Urinary bladder (tissue), 4 donors: Measurements from ENCODE around the gene NAALADL2. TPM values are rescaled to one million over a fixed set of nuclear protein-coding genes. Genes with fewer than 3 reads are reported as not detected.

Experiments
- DNase-seq: peaks from one replicate; pipeline ENCODE4 v3.0.0-alpha.2; 2015; ENCODE audit errors: extremely low spot score
- H3K27ac ChIP-seq: one replicate; pipeline ENCODE4 v1.5.1; 2013; ENCODE audit warnings: low read depth, mild to moderate bottlenecking, moderate library complexity
- H3K36me3 ChIP-seq: one replicate; pipeline ENCODE4 v1.6.1; 2013; ENCODE audit warnings: mild to moderate bottlenecking, moderate library complexity; ENCODE audit not compliant: insufficient read depth
- H3K4me1 ChIP-seq: one replicate; pipeline ENCODE4 v1.6.1; 2013; ENCODE audit warnings: mild to moderate bottlenecking, moderate library complexity; ENCODE audit not compliant: insufficient read depth
- H3K4me3 ChIP-seq: one replicate; pipeline ENCODE4 v1.5.1; 2013; ENCODE audit warnings: low read depth, low read length
- WGBS: extraction: QIAGEN DNeasy Blood & Tissue Kit; methylation state at CpG from one replicate; pipeline ENCODE4 v1.1.7; 2013; 5-methylcytosine and 5-hydroxymethylcytosine counted together
- polyA plus RNA-seq: library from polyadenylated mRNA; stranded (reverse); fragments of 200-250 nt; gene quantifications from one replicate; pipeline ENCODE4 v1.2.3, GENCODE V29; 2013
- total RNA-seq: library from RNA; depleted of rRNA; stranded (reverse); fragments of >200 nt; gene quantifications from one replicate; pipeline ENCODE4 v1.2.3, GENCODE V29; 2014
- donor health status: healthy with polysubstance abuse.
- donor health status: healthy.

The NAALADL2 gene
- total and polyA plus RNA-seq, 2 donors: 4.2 to 77.5 TPM

DNA sequence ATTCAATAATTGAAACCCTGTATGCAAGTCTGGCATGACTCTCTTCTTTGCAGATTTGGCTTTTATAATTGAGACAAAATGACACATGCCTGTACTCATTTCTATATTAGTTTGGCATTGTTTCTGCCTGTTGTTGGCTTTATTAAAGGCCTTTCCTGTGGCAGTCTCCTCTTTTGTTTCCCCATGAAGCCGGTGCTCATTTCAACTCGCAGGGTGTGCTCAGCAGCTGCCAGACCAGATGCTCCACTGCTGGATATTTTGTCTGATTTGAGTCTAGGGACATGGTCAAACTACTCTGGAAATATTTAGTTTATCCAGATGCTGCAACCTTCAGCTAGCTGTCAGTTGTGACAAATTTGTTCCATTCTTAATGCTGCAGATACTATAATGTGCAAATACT lies 445.3 kb downstream of the NAALADL2 start:
- Histone ChIP-seq H3K27ac (no peak overlapping the region), H3K4me3 (no peak overlapping the region), H3K36me3 (no peaks in the 10 kb centered on the region), H3K4me1 (no peaks in the 10 kb centered on the region)
- no peak for DNase-seq
- WGBS: 58% methylated on average over 2 of the region's 2 CpGs

DNA sequence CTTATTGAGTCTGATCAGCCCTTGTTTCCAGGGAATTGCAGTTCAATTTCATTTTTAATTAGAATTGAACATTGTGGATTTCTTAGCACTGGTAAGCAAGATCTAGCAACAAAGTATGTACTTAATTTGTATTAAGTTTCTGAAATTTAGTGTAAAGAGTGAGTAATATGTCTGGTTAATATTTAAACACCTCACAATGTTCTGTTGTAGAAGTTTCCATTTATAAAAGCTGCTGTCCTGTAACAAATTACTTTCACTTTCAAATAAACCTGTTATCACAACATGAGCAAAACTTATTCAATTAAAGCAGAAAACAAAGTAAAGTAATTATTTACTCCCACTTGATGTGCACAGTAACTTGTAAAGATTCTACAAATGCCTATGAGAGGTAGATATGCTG lies 448.5 kb downstream of the NAALADL2 start:
- no peaks in the 10 kb centered on the region for H3K36me3 ChIP-seq
- no peak overlapping the region for H3K4me3 ChIP-seq
- no peak overlapping the region for H3K27ac ChIP-seq
- H3K4me1 ChIP-seq: no peaks in the 10 kb centered on the region
- DNase-seq: no peak

- 85% methylated on average over 6 of the region's 6 CpGs for WGBS
- H3K27ac ChIP-seq: no peak overlapping the region
- no peaks in the 10 kb centered on the region for H3K4me1 ChIP-seq
- no peak for DNase-seq
- no peak overlapping the region for H3K4me3 ChIP-seq
- no peaks in the 10 kb centered on the region for H3K36me3 ChIP-seq
Measured at GRCh38 chr3:175308097-175308496, 449.0 kb downstream of the NAALADL2 start.

GRCh38 chr3:175310046-175310445 lies 450.9 kb downstream of the NAALADL2 start:
- H3K4me1 ChIP-seq: no peaks in the 10 kb centered on the region
- H3K4me3 ChIP-seq: no peak overlapping the region
- H3K27ac ChIP-seq: no peak overlapping the region
- no peak for DNase-seq
- H3K36me3 ChIP-seq: no peaks in the 10 kb centered on the region
- WGBS: 96% methylated on average over 2 of the region's 2 CpGs

GRCh38 chr3:175311404-175311803 lies 452.3 kb downstream of the NAALADL2 start:
- Histone ChIP-seq H3K4me1 (no peaks in the 10 kb centered on the region), H3K36me3 (no peaks in the 10 kb centered on the region), H3K4me3 (no peak overlapping the region), H3K27ac (no peak overlapping the region)
- DNase-seq: no peak
- 94% methylated on average over 1 of the region's 1 CpG for WGBS

- H3K36me3 ChIP-seq: no peaks in the 10 kb centered on the region
- H3K4me3 ChIP-seq: no peak overlapping the region
- no peaks in the 10 kb centered on the region for H3K4me1 ChIP-seq
- DNase-seq: no peak
- 69% methylated on average over 3 of the region's 3 CpGs for WGBS
- no peak overlapping the region for H3K27ac ChIP-seq
Measured at GRCh38 chr3:175311946-175312345, 452.8 kb downstream of the NAALADL2 start.

GRCh38 chr3:175312791-175313190 lies 453.7 kb downstream of the NAALADL2 start:
- Histone ChIP-seq H3K36me3 (no peaks in the 10 kb centered on the region), H3K27ac (no peak overlapping the region), H3K4me1 (no peaks in the 10 kb centered on the region), H3K4me3 (no peak overlapping the region)
- WGBS: 85% methylated on average over 4 of the region's 4 CpGs
- no peak for DNase-seq

DNA sequence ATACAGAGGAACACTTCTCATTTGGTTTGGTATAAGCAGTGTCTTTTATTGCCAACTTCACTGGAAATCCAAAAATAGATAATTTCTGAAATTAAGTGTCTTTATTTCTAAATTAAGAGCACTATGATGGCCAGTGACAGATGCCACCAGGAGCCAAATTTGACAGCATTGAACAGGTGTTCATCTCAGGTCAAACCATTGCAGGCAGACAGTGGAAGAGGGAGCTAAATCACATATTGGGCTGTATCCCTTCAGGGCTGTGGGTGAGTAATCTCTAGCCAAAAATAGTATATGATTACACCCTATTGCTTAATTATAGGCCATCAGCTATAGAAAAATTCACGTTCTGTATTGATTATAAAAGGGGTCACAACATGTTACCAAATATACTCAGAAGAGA lies 457.7 kb downstream of the NAALADL2 start:
- no peak overlapping the region for H3K4me3 ChIP-seq
- no peaks in the 10 kb centered on the region for H3K4me1 ChIP-seq
- no peak for DNase-seq
- no peak overlapping the region for H3K27ac ChIP-seq
- no peaks in the 10 kb centered on the region for H3K36me3 ChIP-seq
- 83% methylated on average over 1 of the region's 1 CpG for WGBS

GRCh38 chr3:175325440-175325839 lies 466.3 kb downstream of the NAALADL2 start:
- WGBS: 79% methylated on average over 1 of the region's 1 CpG
- no peak for DNase-seq
- no peak overlapping the region for H3K27ac ChIP-seq
- no peaks in the 10 kb centered on the region for H3K4me1 ChIP-seq
- no peaks in the 10 kb centered on the region for H3K36me3 ChIP-seq
- H3K4me3 ChIP-seq: no peak overlapping the region

DNA sequence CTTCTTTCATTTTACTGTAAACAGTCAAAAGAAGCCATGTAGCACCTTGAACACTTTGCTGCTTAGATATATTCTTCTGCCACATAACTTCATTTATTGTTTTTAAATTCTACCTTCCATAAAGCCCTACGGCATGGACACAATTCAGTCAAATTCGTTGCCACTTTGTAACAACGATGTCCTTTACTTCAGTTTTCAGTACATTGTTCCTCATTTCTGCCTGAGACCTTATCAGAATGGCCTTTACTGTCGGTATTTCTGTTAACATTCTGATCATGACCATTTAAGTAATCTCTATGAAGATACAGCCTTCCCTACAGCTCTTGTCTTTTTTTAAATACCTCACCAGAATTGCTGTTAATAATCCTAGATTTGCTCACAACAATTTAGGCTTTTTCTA lies 466.9 kb downstream of the NAALADL2 start:
- Histone ChIP-seq H3K27ac (no peak overlapping the region), H3K4me1 (no peaks in the 10 kb centered on the region), H3K4me3 (no peak overlapping the region), H3K36me3 (no peaks in the 10 kb centered on the region)
- WGBS: 87% methylated on average over 4 of the region's 4 CpGs
- no peak for DNase-seq

- no peaks in the 10 kb centered on the region for H3K36me3 ChIP-seq
- H3K4me1 ChIP-seq: no peaks in the 10 kb centered on the region
- 93% methylated on average over 2 of the region's 2 CpGs for WGBS
- no peak overlapping the region for H3K27ac ChIP-seq
- DNase-seq: no peak
- H3K4me3 ChIP-seq: no peak overlapping the region
Measured at GRCh38 chr3:175329373-175329772, 470.2 kb downstream of the NAALADL2 start.

- Histone ChIP-seq H3K4me1 (no peaks in the 10 kb centered on the region), H3K4me3 (no peak overlapping the region), H3K36me3 (no peaks in the 10 kb centered on the region), H3K27ac (no peak overlapping the region)
- no peak for DNase-seq
- WGBS: 37% methylated on average over 2 of the region's 2 CpGs
Measured at GRCh38 chr3:175335229-175335628, 476.1 kb downstream of the NAALADL2 start.

- no peak overlapping the region for H3K27ac ChIP-seq
- no peak overlapping the region for H3K4me3 ChIP-seq
- WGBS: 94% methylated on average over 2 of the region's 2 CpGs
- no peaks in the 10 kb centered on the region for H3K36me3 ChIP-seq
- no peaks in the 10 kb centered on the region for H3K4me1 ChIP-seq
- no peak for DNase-seq
Measured at GRCh38 chr3:175336406-175337133, 477.4 kb downstream of the NAALADL2 start.

DNA sequence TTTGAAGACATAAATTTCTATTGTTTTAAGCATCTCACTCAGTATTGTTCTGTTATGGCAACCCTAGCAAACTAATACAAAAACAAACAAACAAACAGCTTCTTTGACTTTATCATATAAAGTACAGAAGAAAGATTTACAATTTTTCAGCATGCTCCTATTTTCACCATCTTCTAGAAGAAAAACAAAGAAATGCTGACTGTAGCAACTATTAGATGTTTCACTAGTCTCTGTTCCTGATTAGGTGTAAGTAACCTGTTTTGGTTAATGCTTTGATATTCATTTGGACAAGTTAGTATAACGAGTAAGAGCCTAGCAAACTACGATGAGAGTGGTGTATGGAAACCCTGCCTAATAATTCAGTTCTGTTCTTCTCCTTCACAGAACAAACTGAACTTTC lies 478.5 kb downstream of the NAALADL2 start:
- Histone ChIP-seq H3K4me1 (no peaks in the 10 kb centered on the region), H3K27ac (no peak overlapping the region), H3K36me3 (no peaks in the 10 kb centered on the region), H3K4me3 (no peak overlapping the region)
- DNase-seq: no peak
- WGBS: 94% methylated on average over 2 of the region's 2 CpGs
